Testis (tissue), 3 donors: Measurements from ENCODE around the gene TUBA4B. TPM values are rescaled to one million over a fixed set of nuclear protein-coding genes. Genes with fewer than 3 reads are reported as not detected.
"Not testable (repeated sequence)": the region's sequence is repeated elsewhere in the genome, so short reads cannot be mapped to it uniquely, and the experiment has no call there.

ENCODE experiments used
- DNase-seq: peaks from one replicate; pipeline ENCODE4 v3.0.0-alpha.2; 2019
- H3K27ac ChIP-seq, 2 donors: fragments of 200-600 bp; sonication (generic); one replicate each; pipeline ENCODE4 v1.5.1; 2019
- H3K27me3 ChIP-seq: fragments of 200-600 bp; sonication (generic); one replicate; pipeline ENCODE4 v1.5.1; 2019
- H3K36me3 ChIP-seq: fragments of 200-600 bp; sonication (generic); one replicate; pipeline ENCODE4 v1.5.1; 2017; ENCODE audit warnings: low read depth; ENCODE audit errors: missing control alignments
- H3K4me1 ChIP-seq: fragments of 200-600 bp; sonication (generic); one replicate; pipeline ENCODE4 v1.5.1; 2019
- H3K4me3 ChIP-seq, 2 donors: fragments of 200-600 bp; sonication (generic); one replicate each; pipeline ENCODE4 v1.5.1; 2017 to 2019
- H3K9me3 ChIP-seq: fragments of 200-600 bp; sonication (generic); one replicate; pipeline ENCODE4 v1.5.1; 2017
- CTCF ChIP-seq, 3 experiments: fragments of 450-650 bp in 2 of 3; fragments of 200-600 bp in 1 of 3; sonication (generic) in 1 of 3; IDR thresholded peaks; one replicate each; pipeline ENCODE4 v1.5.1; 2016 to 2019; ENCODE audit warnings: antibody characterized with exemption in 3 of 3, mild to moderate bottlenecking in 2 of 3, moderate library complexity in 1 of 3
- POLR2A ChIP-seq: fragments of 450-650 bp; IDR thresholded peaks from one replicate; pipeline ENCODE4 v1.6.1; 2017; ENCODE audit warnings: antibody characterized with exemption, mild to moderate bottlenecking, moderate library complexity
- WGBS, 2 donors: methylation state at CpG; one replicate each; pipeline ENCODE4 v1.1.5; 2018; 5-methylcytosine and 5-hydroxymethylcytosine counted together
- intact Hi-C: fragments of 100-400 bp; cut with DNase I; formaldehyde crosslinking; loops from one replicate; pipeline ENCODE4 v1.15.1; 2023; ENCODE audit warnings: low total_unique reads
- polyA plus RNA-seq: library from polyadenylated mRNA; stranded (reverse); fragments of 350-450 nt; fragmentation: Illumina TruSeq; extraction: RNeasy Lipid Tissue Mini Kit (QIAGEN cat#74804); gene quantifications from one replicate; pipeline ENCODE4 v1.2.3, GENCODE V29; 2014; ENCODE audit warnings: low read depth, low replicate concordance; ENCODE audit not compliant: insufficient read depth
- total RNA-seq, 2 donors: library from RNA; depleted of rRNA; stranded (reverse); fragments of >200 nt; gene quantifications; one replicate each; pipeline ENCODE4 v1.2.3, GENCODE V29; 2016

The TUBA4B gene
- total and polyA plus RNA-seq, 3 donors from 2014 or later = 0.25 to 1.6 TPM; not detected in 1

GRCh38 chr2:219254590-219255201, 1.7 kb downstream of the TUBA4B start:
- no peak for DNase-seq
- Histone ChIP-seq H3K9me3 (no peaks in the 10 kb centered on the region), H3K36me3 (no peaks in the 10 kb centered on the region), H3K27ac (no peak overlapping the region), H3K4me1 (peaks cover 15% of the 10 kb centered on the region), H3K4me3 (peak overlapping the region; percentile 42 to 67), H3K27me3 (no peaks in the 10 kb centered on the region)
- intact Hi-C loops = no loop called here
- WGBS, 2 donors = 8 to 13% methylated on average over 9 to 12 of the region's 12 CpGs
- TF ChIP-seq POLR2A (no peak), CTCF (IDR thresholded peaks at IDR 0.05) (no peak)

- DNase-seq, H3K4me3 ChIP-seq, intact Hi-C loops, H3K9me3 ChIP-seq, H3K27ac ChIP-seq, H3K27me3 ChIP-seq, H3K36me3 ChIP-seq: not testable (repeated sequence)
- 85 to 92% methylated on average over 10 of the region's 10 CpGs for WGBS, 2 donors
- peaks cover 11% of the 10 kb centered on the region for H3K4me1 ChIP-seq
Observed at GRCh38 chr2:219258942-219259341, 5.9 kb downstream of the TUBA4B start.

DNA sequence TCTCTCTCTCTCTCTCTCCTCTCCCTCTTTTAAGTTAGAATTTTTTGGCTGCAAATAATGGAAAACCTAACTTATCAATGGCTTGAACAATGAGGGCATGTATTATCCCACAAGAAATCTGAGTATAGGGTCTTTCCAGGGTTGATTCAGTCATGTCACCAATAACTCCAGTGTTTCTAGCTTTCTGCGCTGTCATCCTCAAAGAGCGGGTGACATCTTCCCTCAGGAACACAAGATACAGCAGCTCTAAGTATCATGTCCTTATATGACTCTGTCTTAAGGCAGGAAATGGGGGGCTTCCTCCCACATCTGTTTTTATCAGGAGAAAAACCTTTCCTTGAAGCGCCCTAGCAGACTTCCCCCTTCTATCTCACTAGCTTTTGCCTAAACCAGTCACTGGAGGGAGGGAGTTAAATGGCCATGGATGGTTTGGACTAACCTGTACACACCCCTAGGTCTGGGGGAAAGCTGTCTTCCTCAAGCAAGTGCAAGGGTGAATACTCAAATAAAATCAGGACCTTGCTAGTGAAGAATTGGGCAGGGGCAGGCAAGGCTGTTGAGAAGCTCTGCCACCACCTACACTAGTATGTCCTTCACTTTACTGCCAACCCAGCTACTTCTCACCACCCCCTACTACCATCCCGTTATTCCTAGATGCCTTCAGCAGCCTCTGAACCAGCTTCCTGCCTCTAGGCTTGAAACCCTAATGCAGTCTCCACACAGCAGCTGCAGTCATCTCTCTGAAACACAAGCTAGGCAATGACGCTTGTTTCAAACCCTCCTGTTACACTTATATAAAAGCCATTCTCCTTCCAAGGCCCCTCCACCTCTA, 8.2 kb downstream of the TUBA4B start:
- H3K4me1 ChIP-seq = no peaks in the 10 kb centered on the region
- WGBS, 2 donors = 65 to 68% methylated on average over 5 of the region's 5 CpGs
- no peak for DNase-seq
- no peaks in the 10 kb centered on the region for H3K9me3 ChIP-seq
- intact Hi-C loops = no loop called here
- H3K27ac ChIP-seq = no peak overlapping the region
- H3K36me3 ChIP-seq = no peaks in the 10 kb centered on the region
- no peaks in the 10 kb centered on the region for H3K27me3 ChIP-seq
- no peak for TF ChIP-seq POLR2A
- TF ChIP-seq CTCF (IDR thresholded peaks at IDR 0.05) = no peak
- H3K4me3 ChIP-seq = no peak overlapping the region

GRCh38 chr2:219266232-219266631, 13.2 kb downstream of the TUBA4B start:
- no peak for DNase-seq
- no peaks in the 10 kb centered on the region for H3K9me3 ChIP-seq
- TF ChIP-seq CTCF (IDR thresholded peaks at IDR 0.05) (no peak), POLR2A (no peak)
- H3K36me3 ChIP-seq = no peaks in the 10 kb centered on the region
- H3K27me3 ChIP-seq = no peaks in the 10 kb centered on the region
- no peak overlapping the region for H3K4me3 ChIP-seq
- intact Hi-C loops = no loop called here
- H3K4me1 ChIP-seq = no peaks in the 10 kb centered on the region
- 75 to 79% methylated on average over 3 to 5 of the region's 5 CpGs for WGBS, 2 donors
- H3K27ac ChIP-seq = no peak overlapping the region

DNA sequence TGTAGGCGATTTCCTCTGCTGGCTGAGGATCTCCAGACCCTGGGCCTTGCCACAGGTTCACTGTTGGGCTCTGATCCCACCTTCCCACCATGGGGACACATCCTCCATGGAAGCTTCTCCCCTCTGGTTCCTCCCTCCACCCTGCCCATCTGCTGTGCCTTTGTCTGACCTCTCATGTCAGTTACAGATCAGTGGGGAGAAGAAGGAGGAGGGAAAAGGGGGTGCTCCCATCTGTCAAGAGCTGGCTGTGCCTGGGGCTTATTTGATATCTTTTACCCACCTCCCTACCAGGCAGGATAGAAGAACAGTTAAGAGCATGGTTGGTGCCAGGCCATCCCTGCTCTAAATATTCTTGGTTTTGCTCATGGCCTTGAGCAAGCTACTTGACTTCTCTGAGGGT, 13.8 kb downstream of the TUBA4B start:
- TF ChIP-seq CTCF (IDR thresholded peaks at IDR 0.05) (no peak), POLR2A (no peak)
- 93 to 100% methylated on average over 1 of the region's 1 CpG for WGBS, 2 donors
- DNase-seq = no peak
- Histone ChIP-seq H3K36me3 (no peaks in the 10 kb centered on the region), H3K4me1 (no peaks in the 10 kb centered on the region), H3K27me3 (no peaks in the 10 kb centered on the region), H3K9me3 (no peaks in the 10 kb centered on the region), H3K4me3 (no peak overlapping the region), H3K27ac (no peak overlapping the region)
- intact Hi-C loops = no loop called here
